Omental fat pad (tissue), 4 donors: ENCODE results near the gene CSAG2. TPM values are rescaled to one million over a fixed set of nuclear protein-coding genes. Genes with fewer than 3 reads are reported as not detected.

Experiments
- ATAC-seq: fragments of 150-250 bp; one replicate; pipeline ENCODE4 v1.9.1; 2016; ENCODE audit warnings: mild to moderate bottlenecking, moderate library complexity; ENCODE audit not compliant: low FRiP score
- DNase-seq: peaks from one replicate; pipeline ENCODE4 v3.0.0-alpha.2; 2019; ENCODE audit warnings: low spot score
- CTCF ChIP-seq, 3 donors: fragments of 450-650 bp; IDR thresholded peaks; one replicate each; pipeline ENCODE4 v1.5.1; 2016 to 2017; ENCODE audit warnings: antibody characterized with exemption in 3 of 3, mild to moderate bottlenecking in 3 of 3, moderate library complexity in 2 of 3
- total RNA-seq, 4 donors: library from RNA; depleted of rRNA; stranded (reverse); fragments of >200 nt; gene quantifications; one replicate each; pipeline ENCODE4 v1.1.0, GENCODE V29; 2016

CSAG2 gene
- total RNA-seq, 4 donors from 2014 or later, result not detected

- ATAC-seq, result no peak
- DNase-seq, result no peak
- no peak for TF ChIP-seq CTCF (IDR thresholded peaks at IDR 0.05)
Measured at GRCh38 chrX:152658302-152658701, 50.8 kb downstream of the CSAG2 start.

Other genes starting within 250 kb of the CSAG2 start
- under 1 TPM in 2 of 4 donors, not detected in 2; 0.09 to 0.12 TPM for gene GABRQ, start 71.4 kb downstream of the CSAG2 start, total RNA-seq
- gene MAGEA3, start 10.5 kb downstream of the CSAG2 start, total RNA-seq, result not detected
- gene MAGEA2B, start 5.4 kb upstream of the CSAG2 start, total RNA-seq, result not detected
- not detected for gene CSAG1, start 24.4 kb upstream of the CSAG2 start, total RNA-seq
- not detected for gene MAGEA12, start 24.5 kb upstream of the CSAG2 start, total RNA-seq
- not detected for gene MAGEA2, start 44.6 kb upstream of the CSAG2 start, total RNA-seq
- gene CSAG3, start 49.9 kb upstream of the CSAG2 start, total RNA-seq, result not detected
- gene MAGEA6, start 60.4 kb upstream of the CSAG2 start, total RNA-seq, result not detected
- 10 to 100 TPM; 17.3 to 28.8 (median 19.7) TPM for gene CETN2, start 121.5 kb upstream of the CSAG2 start, total RNA-seq
- 10 to 100 TPM; 13.2 to 55.3 (median 25.9) TPM for gene NSDHL, start 121.8 kb upstream of the CSAG2 start, total RNA-seq
- 10 to 100 TPM in 2 of 4 donors, 1 to 10 TPM in 2; 5.2 to 13.4 (median 9.0) TPM for gene ZNF185, start 188.8 kb upstream of the CSAG2 start, total RNA-seq